HL-60 (cell line): ENCODE results near the gene CAMK2B.

Experiments used
- DNase-seq, 2 experiments: peaks; one replicate each; pipeline ENCODE4 v3.0.0-alpha.2; 2010 to 2020; ENCODE audit warnings: low read depth in 1 of 2, low spot score in 1 of 2
- H3K27ac ChIP-seq: fragments of 250-450 bp; sonication (Bioruptor Pico); replicated peaks from 2 replicates; pipeline ENCODE4 v1.5.1; 2020; ENCODE audit warnings: mild to moderate bottlenecking, moderate library complexity
- H3K27me3 ChIP-seq: fragments of 250-450 bp; sonication (Bioruptor Pico); 2 replicates; pipeline ENCODE4 v1.5.1; 2021; ENCODE audit warnings: mild to moderate bottlenecking, moderate library complexity; ENCODE audit not compliant: insufficient read depth, poor library complexity, severe bottlenecking
- H3K4me3 ChIP-seq: replicated peaks from 2 replicates; pipeline ENCODE4 v1.5.1; 2011; ENCODE audit warnings: mild to moderate bottlenecking, control low read depth, low read length; ENCODE audit not compliant: insufficient read depth
- CTCF ChIP-seq: IDR thresholded peaks from one replicate; pipeline ENCODE4 v1.5.1; 2011; ENCODE audit warnings: low read length, control low read depth, inconsistent platforms; ENCODE audit not compliant: insufficient read depth
- GABPA ChIP-seq: IDR thresholded peaks from 2 replicates; pipeline ENCODE4 v1.6.1; 2012; ENCODE audit warnings: low read depth
- POLR2AphosphoS5 ChIP-seq: IDR thresholded peaks from 2 replicates; pipeline ENCODE4 v1.6.1; 2012; ENCODE audit warnings: low read depth
- SPI1 ChIP-seq: IDR thresholded peaks from 2 replicates; pipeline ENCODE4 v1.6.1; 2012; ENCODE audit warnings: low read depth, mild to moderate bottlenecking, borderline replicate concordance
- TF ChIP-seq, protein P1 (sequence below): IDR thresholded peaks from 2 replicates; pipeline ENCODE4 v1.6.1; 2012; ENCODE audit warnings: low read depth; ENCODE audit not compliant: insufficient replicate concordance

Gene CAMK2B

DNA sequence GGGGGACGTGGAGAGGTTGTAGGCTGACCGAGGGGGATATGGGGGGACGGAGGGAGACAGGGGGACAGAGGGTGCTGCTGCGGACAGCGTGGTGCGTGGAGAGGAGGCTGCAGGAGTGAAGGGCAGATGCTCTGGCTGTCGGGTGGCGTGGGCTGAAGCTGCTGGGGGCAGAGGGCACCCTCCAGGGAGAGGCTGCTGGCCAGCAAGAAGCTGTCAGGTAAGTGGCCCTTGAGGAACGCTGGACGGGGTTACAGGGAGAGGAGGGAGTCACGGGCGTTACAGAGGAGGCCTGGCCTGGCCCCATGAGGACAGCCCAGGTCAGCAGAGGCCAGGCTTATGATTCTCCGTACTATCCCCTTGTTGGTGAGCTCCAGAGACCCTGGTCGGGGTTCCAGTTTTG, 97.5 kb downstream of the CAMK2B start:
- H3K4me3 ChIP-seq: no peak overlapping the region
- DNase-seq: no peak
- TF ChIP-seq CTCF (no peak), SPI1 (no peak), GABPA (no peak), POLR2AphosphoS5 (no peak)
- TF ChIP-seq, protein P1, sequence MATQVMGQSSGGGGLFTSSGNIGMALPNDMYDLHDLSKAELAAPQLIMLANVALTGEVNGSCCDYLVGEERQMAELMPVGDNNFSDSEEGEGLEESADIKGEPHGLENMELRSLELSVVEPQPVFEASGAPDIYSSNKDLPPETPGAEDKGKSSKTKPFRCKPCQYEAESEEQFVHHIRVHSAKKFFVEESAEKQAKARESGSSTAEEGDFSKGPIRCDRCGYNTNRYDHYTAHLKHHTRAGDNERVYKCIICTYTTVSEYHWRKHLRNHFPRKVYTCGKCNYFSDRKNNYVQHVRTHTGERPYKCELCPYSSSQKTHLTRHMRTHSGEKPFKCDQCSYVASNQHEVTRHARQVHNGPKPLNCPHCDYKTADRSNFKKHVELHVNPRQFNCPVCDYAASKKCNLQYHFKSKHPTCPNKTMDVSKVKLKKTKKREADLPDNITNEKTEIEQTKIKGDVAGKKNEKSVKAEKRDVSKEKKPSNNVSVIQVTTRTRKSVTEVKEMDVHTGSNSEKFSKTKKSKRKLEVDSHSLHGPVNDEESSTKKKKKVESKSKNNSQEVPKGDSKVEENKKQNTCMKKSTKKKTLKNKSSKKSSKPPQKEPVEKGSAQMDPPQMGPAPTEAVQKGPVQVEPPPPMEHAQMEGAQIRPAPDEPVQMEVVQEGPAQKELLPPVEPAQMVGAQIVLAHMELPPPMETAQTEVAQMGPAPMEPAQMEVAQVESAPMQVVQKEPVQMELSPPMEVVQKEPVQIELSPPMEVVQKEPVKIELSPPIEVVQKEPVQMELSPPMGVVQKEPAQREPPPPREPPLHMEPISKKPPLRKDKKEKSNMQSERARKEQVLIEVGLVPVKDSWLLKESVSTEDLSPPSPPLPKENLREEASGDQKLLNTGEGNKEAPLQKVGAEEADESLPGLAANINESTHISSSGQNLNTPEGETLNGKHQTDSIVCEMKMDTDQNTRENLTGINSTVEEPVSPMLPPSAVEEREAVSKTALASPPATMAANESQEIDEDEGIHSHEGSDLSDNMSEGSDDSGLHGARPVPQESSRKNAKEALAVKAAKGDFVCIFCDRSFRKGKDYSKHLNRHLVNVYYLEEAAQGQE: no peak

GRCh38 chr7:44226396-44226753, 99.0 kb downstream of the CAMK2B start:
- Histone ChIP-seq H3K27me3 (no peaks in the 10 kb centered on the region), H3K27ac (no peak overlapping the region), H3K4me3 (no peak overlapping the region)
- TF ChIP-seq SPI1 (no peak), CTCF (no peak), GABPA (no peak), POLR2AphosphoS5 (no peak)
- TF ChIP-seq, protein P1: no peak
- no peak for DNase-seq

More for the DNA sequence above, 97.5 kb downstream of the CAMK2B start:
- Histone ChIP-seq H3K27ac (no peak overlapping the region), H3K27me3 (no peaks in the 10 kb centered on the region)

DNA sequence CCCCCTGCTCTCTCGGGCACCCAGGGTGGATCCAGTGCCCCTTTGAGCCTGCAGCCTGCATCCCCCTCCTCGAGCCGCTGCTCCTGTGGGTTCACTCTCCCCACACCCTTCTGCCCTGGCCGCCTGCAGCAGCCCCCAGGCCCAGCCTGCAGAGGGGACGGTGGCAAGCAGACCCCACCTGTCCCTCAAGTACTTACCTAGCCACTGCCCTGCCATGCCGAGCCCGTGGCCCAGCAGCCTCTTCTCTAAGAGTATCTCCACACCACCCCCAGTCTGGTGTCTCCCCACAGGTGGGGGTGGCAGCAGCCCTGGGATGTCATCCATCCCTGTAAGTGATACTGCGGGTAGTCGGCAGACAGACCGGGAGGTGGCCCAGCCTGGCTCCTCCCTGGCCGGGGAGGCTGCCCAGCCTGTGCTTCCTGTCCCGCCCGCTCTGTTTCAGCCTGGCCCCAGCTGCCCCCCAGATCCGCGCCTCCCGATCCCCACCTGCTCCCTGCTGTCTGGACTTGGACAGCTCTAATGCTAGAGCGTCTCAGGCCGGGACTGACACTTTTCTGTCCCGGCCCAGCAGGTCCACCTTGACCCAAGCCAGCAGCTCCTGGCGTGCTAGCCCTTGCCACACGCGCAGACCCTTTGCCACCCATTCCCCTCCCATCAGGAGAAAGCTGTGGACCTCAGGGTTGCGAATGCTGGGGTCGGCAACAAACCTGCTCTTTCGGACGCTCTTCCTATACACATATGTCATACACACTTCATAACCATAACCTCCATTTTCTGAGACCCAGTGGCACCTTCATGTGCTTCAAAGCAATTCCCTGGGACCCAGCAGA, 99.6 kb downstream of the CAMK2B start:
- TF ChIP-seq SPI1 (no peak), CTCF (no peak), POLR2AphosphoS5 (no peak), GABPA (no peak)
- TF ChIP-seq, protein P1: no peak
- H3K27me3 ChIP-seq: no peaks in the 10 kb centered on the region

More for the DNA sequence above, 99.6 kb downstream of the CAMK2B start:
- no peak for DNase-seq
- no peak overlapping the region for H3K4me3 ChIP-seq
- no peak overlapping the region for H3K27ac ChIP-seq
